OCI-LY3 (cell line): ENCODE measurements around the gene LMNB1.

Experiments
- H2AFZ ChIP-seq: fragments of 200-600, 300-600 bp; shearing (Covaris generic); 2 replicates; pipeline ENCODE4 v1.6.0; 2014; ENCODE audit warnings: antibody characterized with exemption, low read depth, low read length
- H3K27ac ChIP-seq: fragments of 200-600, 300-600 bp; sonication (generic); 2 replicates; pipeline ENCODE4 v1.5.1; 2014; ENCODE audit warnings: mild to moderate bottlenecking, low read length, moderate library complexity, mixed read lengths
- H3K27me3 ChIP-seq: fragments of 200-600, 300-600 bp; sonication (generic); 2 replicates; pipeline ENCODE4 v1.6.1; 2014; ENCODE audit warnings: low read depth, low read length, mixed read lengths
- H3K36me3 ChIP-seq: fragments of 200-600, 300-600 bp; sonication (generic); replicated peaks from 2 replicates; pipeline ENCODE3; 2014; ENCODE audit warnings: low read depth, low read length, mixed read lengths
- H3K4me1 ChIP-seq: fragments of 300-600, 200-600 bp; sonication (generic); 2 replicates; pipeline ENCODE4 v1.6.1; 2014; ENCODE audit warnings: low read length, mixed read lengths
- H3K4me2 ChIP-seq: fragments of 200-600, 300-600 bp; sonication (generic); 2 replicates; pipeline ENCODE4 v1.6.1; 2014; ENCODE audit warnings: low read length, mixed read lengths
- H3K4me3 ChIP-seq: fragments of 300-600, 200-600 bp; sonication (generic); 2 replicates; pipeline ENCODE4 v1.5.1; 2014; ENCODE audit warnings: antibody characterized with exemption, mild to moderate bottlenecking, low read length, moderate library complexity
- H3K79me2 ChIP-seq: fragments of 300-600, 200-600 bp; shearing (Covaris generic); 2 replicates; pipeline ENCODE4 v1.6.1; 2014; ENCODE audit warnings: mild to moderate bottlenecking, low read length, mixed read lengths
- H3K9ac ChIP-seq: fragments of 300-600, 200-600 bp; shearing (Covaris generic); 2 replicates; pipeline ENCODE4 v1.6.0; 2014; ENCODE audit warnings: mild to moderate bottlenecking, low read length, moderate library complexity
- H3K9me3 ChIP-seq: fragments of 200-600, 300-600 bp; shearing (Covaris generic); 2 replicates; pipeline ENCODE4 v1.6.1; 2014; ENCODE audit warnings: low read length, mixed read lengths; ENCODE audit not compliant: insufficient read depth
- H4K20me1 ChIP-seq: fragments of 200-600, 300-600 bp; sonication (generic); 2 replicates; pipeline ENCODE4 v1.6.1; 2016; ENCODE audit warnings: low read length, mixed read lengths; ENCODE audit not compliant: insufficient read depth
- CTCF ChIP-seq: fragments of 200-600, 300-600 bp; sonication (generic); IDR thresholded peaks from 2 replicates; pipeline ENCODE4 v1.5.1; 2014; ENCODE audit warnings: antibody characterized with exemption, low read length, low read depth
- EZH2phosphoT487 ChIP-seq: fragments of 200-600 bp; shearing (Covaris generic); IDR thresholded peaks from 2 replicates; pipeline ENCODE4 v1.6.1; 2018; ENCODE audit warnings: antibody characterized with exemption, mixed run types, low read depth

The LMNB1 gene

GRCh38 chr5:126863402-126863801 is 86.5 kb downstream of the LMNB1 start:
- no peak overlapping the region for H3K9ac ChIP-seq
- H3K9me3 ChIP-seq = no peaks in the 10 kb centered on the region
- H3K79me2 ChIP-seq = no peaks in the 10 kb centered on the region
- H3K4me2 ChIP-seq = no peak overlapping the region
- no peak overlapping the region for H2AFZ ChIP-seq
- no peak overlapping the region for H3K4me3 ChIP-seq
- no peaks in the 10 kb centered on the region for H3K27me3 ChIP-seq
- no peak overlapping the region for H3K27ac ChIP-seq
- no peak for TF ChIP-seq EZH2phosphoT487
- no peak for TF ChIP-seq CTCF
- no peaks in the 10 kb centered on the region for H3K36me3 ChIP-seq
- no peaks in the 10 kb centered on the region for H4K20me1 ChIP-seq
- no peaks in the 10 kb centered on the region for H3K4me1 ChIP-seq

- Histone ChIP-seq H3K4me2 (no peak overlapping the region), H2AFZ (no peak overlapping the region), H3K36me3 (no peaks in the 10 kb centered on the region), H3K4me1 (no peaks in the 10 kb centered on the region), H3K79me2 (no peaks in the 10 kb centered on the region), H3K4me3 (no peak overlapping the region), H4K20me1 (no peaks in the 10 kb centered on the region), H3K9ac (no peak overlapping the region), H3K27me3 (no peaks in the 10 kb centered on the region), H3K9me3 (no peaks in the 10 kb centered on the region), H3K27ac (no peak overlapping the region)
- no peak for TF ChIP-seq EZH2phosphoT487
Measured at GRCh38 chr5:126864042-126864688, 87.2 kb downstream of the LMNB1 start.

- Histone ChIP-seq H3K27ac (no peak overlapping the region), H3K4me1 (no peaks in the 10 kb centered on the region), H3K9ac (no peak overlapping the region), H3K4me2 (no peak overlapping the region), H4K20me1 (no peaks in the 10 kb centered on the region), H3K27me3 (no peaks in the 10 kb centered on the region), H2AFZ (no peak overlapping the region), H3K36me3 (no peaks in the 10 kb centered on the region), H3K79me2 (no peaks in the 10 kb centered on the region), H3K4me3 (no peak overlapping the region), H3K9me3 (no peaks in the 10 kb centered on the region)
- TF ChIP-seq CTCF = no peak
- TF ChIP-seq EZH2phosphoT487 = no peak
Measured at GRCh38 chr5:126865299-126865698, 88.4 kb downstream of the LMNB1 start.

- H3K27ac ChIP-seq = no peak overlapping the region
- H2AFZ ChIP-seq = no peak overlapping the region
- no peak overlapping the region for H3K9ac ChIP-seq
- H3K4me2 ChIP-seq = no peak overlapping the region
- H3K4me1 ChIP-seq = no peaks in the 10 kb centered on the region
- H3K27me3 ChIP-seq = no peaks in the 10 kb centered on the region
- TF ChIP-seq EZH2phosphoT487 (no peak), CTCF (no peak)
- H3K36me3 ChIP-seq = no peaks in the 10 kb centered on the region
- H3K9me3 ChIP-seq = no peaks in the 10 kb centered on the region
- H3K79me2 ChIP-seq = no peaks in the 10 kb centered on the region
- H3K4me3 ChIP-seq = no peak overlapping the region
- no peaks in the 10 kb centered on the region for H4K20me1 ChIP-seq
Measured at GRCh38 chr5:126866851-126867636, 90.1 kb downstream of the LMNB1 start.
